ENCODE data around the gene PYCARD.
"Not testable (repeated sequence)": the region's sequence is repeated elsewhere in the genome, so short reads cannot be mapped to it uniquely, and the experiment has no call there.

PYCARD gene

GRCh38 chr16:31195861-31196260, 6.7 kb downstream of the PYCARD start:
- not testable (repeated sequence) for H3K4me2 ChIP-seq (ENCODE audit: low read length, poor library complexity, severe bottlenecking); H4K91ac ChIP-seq (ENCODE audit: low read length); H2BK5ac ChIP-seq (ENCODE audit: low read depth, low read length, poor library complexity, severe bottlenecking); H3K9ac ChIP-seq (ENCODE audit: low read length); H2AFZ ChIP-seq (ENCODE audit: low read depth, low read length); H2AK5ac ChIP-seq (ENCODE audit: low read length, severe bottlenecking); H3K4me3 ChIP-seq (ENCODE audit: insufficient read depth in 1 of 2, low read depth in 1 of 2, low read length in 2 of 2); H3K18ac ChIP-seq (ENCODE audit: low read depth in 1 of 2, low read length in 2 of 2); H3K14ac ChIP-seq (ENCODE audit: low read length in 2 of 2); H3K4ac ChIP-seq (ENCODE audit: low read depth in 1 of 2, low read length in 2 of 2); H3K23ac ChIP-seq (ENCODE audit: low read length in 2 of 2); H3K4me1 ChIP-seq (ENCODE audit: control insufficient read depth, insufficient read depth, low read depth, low read length); H4K8ac ChIP-seq (ENCODE audit: low read length); H3K27ac ChIP-seq (ENCODE audit: low read length, poor library complexity, severe bottlenecking); H2BK120ac ChIP-seq (ENCODE audit: low read depth, low read length); H3K27me3 ChIP-seq (ENCODE audit: control insufficient read depth in 1 of 2, insufficient read depth in 1 of 2, low read length in 2 of 2); DNase-seq; H2BK15ac ChIP-seq (ENCODE audit: low read depth, poor library complexity, severe bottlenecking); H2BK12ac ChIP-seq (ENCODE audit: low read length in 2 of 2); H3K9me3 ChIP-seq (ENCODE audit: control insufficient read depth, low read length)
- peaks cover 20% of the 10 kb centered on the region for H3K79me1 ChIP-seq (replicated peaks; ENCODE audit: low read length, poor library complexity, severe bottlenecking)
- 99% methylated on average over 9 of the region's 11 CpGs for WGBS
- peaks cover 82 to 89% of the 10 kb centered on the region in 2 experiments for H3K36me3 ChIP-seq (ENCODE audit: control insufficient read depth in 1 of 2, insufficient read depth in 2 of 2, low read depth in 1 of 2, low read length in 2 of 2)

GRCh38 chr16:31194898-31195297, 7.7 kb downstream of the PYCARD start:
- H2BK5ac ChIP-seq (ENCODE audit: low read depth, low read length, poor library complexity, severe bottlenecking) = no peak overlapping the region
- peak overlapping the region in 1 of 2 experiments; percentile 3 for H2BK12ac ChIP-seq (ENCODE audit: low read length in 2 of 2)
- H3K4ac ChIP-seq (ENCODE audit: low read depth in 1 of 2, low read length in 2 of 2) = no peak overlapping the region
- H3K23ac ChIP-seq (ENCODE audit: low read length in 2 of 2) = no peak overlapping the region
- no peak overlapping the region for H3K18ac ChIP-seq (ENCODE audit: low read depth in 1 of 2, low read length in 2 of 2)
- no peaks in the 10 kb centered on the region for H3K4me1 ChIP-seq (ENCODE audit: control insufficient read depth, insufficient read depth, low read depth, low read length)
- no peak overlapping the region for H2AK5ac ChIP-seq (ENCODE audit: low read length, severe bottlenecking)
- no peak overlapping the region for H3K4me3 ChIP-seq (ENCODE audit: insufficient read depth in 1 of 2, low read depth in 1 of 2, low read length in 2 of 2)
- H3K27me3 ChIP-seq (ENCODE audit: control insufficient read depth in 1 of 2, insufficient read depth in 1 of 2, low read length in 2 of 2) = no peaks in the 10 kb centered on the region
- H3K36me3 ChIP-seq (ENCODE audit: control insufficient read depth in 1 of 2, insufficient read depth in 2 of 2, low read depth in 1 of 2, low read length in 2 of 2) = peaks cover 84 to 97% of the 10 kb centered on the region in 2 experiments
- WGBS = 95% methylated on average over 7 of the region's 7 CpGs
- DNase-seq = no peak
- no peak overlapping the region for H3K4me2 ChIP-seq (ENCODE audit: low read length, poor library complexity, severe bottlenecking)
- no peak overlapping the region for H2BK120ac ChIP-seq (ENCODE audit: low read depth, low read length)
- H3K27ac ChIP-seq (ENCODE audit: low read length, poor library complexity, severe bottlenecking) = no peak overlapping the region
- H3K9me3 ChIP-seq (ENCODE audit: control insufficient read depth, low read length) = no peaks in the 10 kb centered on the region
- no peak overlapping the region for H4K91ac ChIP-seq (ENCODE audit: low read length)
- H4K8ac ChIP-seq (ENCODE audit: low read length) = no peak overlapping the region
- H3K79me1 ChIP-seq (replicated peaks; ENCODE audit: low read length, poor library complexity, severe bottlenecking) = peaks cover 20% of the 10 kb centered on the region
- H3K14ac ChIP-seq (ENCODE audit: low read length in 2 of 2) = no peak overlapping the region
- no peak overlapping the region for H2AFZ ChIP-seq (ENCODE audit: low read depth, low read length)
- H2BK15ac ChIP-seq (ENCODE audit: low read depth, poor library complexity, severe bottlenecking) = no peak overlapping the region
- H3K9ac ChIP-seq (ENCODE audit: low read length) = no peak overlapping the region

- Histone ChIP-seq H2BK15ac (ENCODE audit: low read depth, poor library complexity, severe bottlenecking) (no peak overlapping the region), H3K9ac (ENCODE audit: low read length) (no peak overlapping the region), H2BK5ac (ENCODE audit: low read depth, low read length, poor library complexity, severe bottlenecking) (no peak overlapping the region), H4K91ac (ENCODE audit: low read length) (no peak overlapping the region), H3K27ac (ENCODE audit: low read length, poor library complexity, severe bottlenecking) (no peak overlapping the region), H3K4me3 (ENCODE audit: insufficient read depth in 1 of 2, low read depth in 1 of 2, low read length in 2 of 2) (no peak overlapping the region), H3K4me1 (ENCODE audit: control insufficient read depth, insufficient read depth, low read depth, low read length) (no peaks in the 10 kb centered on the region), H2AK5ac (ENCODE audit: low read length, severe bottlenecking) (no peak overlapping the region), H2BK12ac (ENCODE audit: low read length in 2 of 2) (no peak overlapping the region), H3K4ac (ENCODE audit: low read depth in 1 of 2, low read length in 2 of 2) (no peak overlapping the region), H3K36me3 (ENCODE audit: control insufficient read depth in 1 of 2, insufficient read depth in 2 of 2, low read depth in 1 of 2, low read length in 2 of 2) (peaks cover 83 to 97% of the 10 kb centered on the region in 2 experiments), H2BK120ac (ENCODE audit: low read depth, low read length) (no peak overlapping the region), H3K27me3 (ENCODE audit: control insufficient read depth in 1 of 2, insufficient read depth in 1 of 2, low read length in 2 of 2) (no peaks in the 10 kb centered on the region), H4K8ac (ENCODE audit: low read length) (no peak overlapping the region), H3K18ac (ENCODE audit: low read depth in 1 of 2, low read length in 2 of 2) (no peak overlapping the region), H3K79me1 (replicated peaks; ENCODE audit: low read length, poor library complexity, severe bottlenecking) (peaks cover 20% of the 10 kb centered on the region), H3K9me3 (ENCODE audit: control insufficient read depth, low read length) (no peaks in the 10 kb centered on the region), H2AFZ (ENCODE audit: low read depth, low read length) (no peak overlapping the region), H3K23ac (ENCODE audit: low read length in 2 of 2) (no peak overlapping the region), H3K4me2 (ENCODE audit: low read length, poor library complexity, severe bottlenecking) (no peak overlapping the region), H3K14ac (ENCODE audit: low read length in 2 of 2) (no peak overlapping the region)
- 100% methylated on average over 1 of the region's 2 CpGs for WGBS
- DNase-seq = no peak
Measured at GRCh38 chr16:31193874-31194273, 8.7 kb downstream of the PYCARD start.

GRCh38 chr16:31192856-31193642, 9.5 kb downstream of the PYCARD start:
- H3K9me3 ChIP-seq (ENCODE audit: control insufficient read depth, low read length) = no peaks in the 10 kb centered on the region
- H3K27ac ChIP-seq (ENCODE audit: low read length, poor library complexity, severe bottlenecking) = no peak overlapping the region
- H2AFZ ChIP-seq (ENCODE audit: low read depth, low read length) = no peak overlapping the region
- H4K91ac ChIP-seq (ENCODE audit: low read length) = no peak overlapping the region
- no peak overlapping the region for H3K4me3 ChIP-seq (ENCODE audit: insufficient read depth in 1 of 2, low read depth in 1 of 2, low read length in 2 of 2)
- H3K18ac ChIP-seq (ENCODE audit: low read depth in 1 of 2, low read length in 2 of 2) = no peak overlapping the region
- H2BK12ac ChIP-seq (ENCODE audit: low read length in 2 of 2) = no peak overlapping the region
- DNase-seq = no peak
- H3K79me1 ChIP-seq (replicated peaks; ENCODE audit: low read length, poor library complexity, severe bottlenecking) = peaks cover 17% of the 10 kb centered on the region
- H3K9ac ChIP-seq (ENCODE audit: low read length) = no peak overlapping the region
- H3K27me3 ChIP-seq (ENCODE audit: control insufficient read depth in 1 of 2, insufficient read depth in 1 of 2, low read length in 2 of 2) = no peaks in the 10 kb centered on the region
- H2AK5ac ChIP-seq (ENCODE audit: low read length, severe bottlenecking) = no peak overlapping the region
- no peaks in the 10 kb centered on the region for H3K4me1 ChIP-seq (ENCODE audit: control insufficient read depth, insufficient read depth, low read depth, low read length)
- H4K8ac ChIP-seq (ENCODE audit: low read length) = no peak overlapping the region
- H2BK15ac ChIP-seq (ENCODE audit: low read depth, poor library complexity, severe bottlenecking) = no peak overlapping the region
- H3K36me3 ChIP-seq (ENCODE audit: control insufficient read depth in 1 of 2, insufficient read depth in 2 of 2, low read depth in 1 of 2, low read length in 2 of 2) = peaks cover 82 to 98% of the 10 kb centered on the region in 2 experiments
- H3K4me2 ChIP-seq (ENCODE audit: low read length, poor library complexity, severe bottlenecking) = no peak overlapping the region
- WGBS = 94% methylated on average over 16 of the region's 16 CpGs
- H3K14ac ChIP-seq (ENCODE audit: low read length in 2 of 2) = no peak overlapping the region
- H3K4ac ChIP-seq (ENCODE audit: low read depth in 1 of 2, low read length in 2 of 2) = no peak overlapping the region
- no peak overlapping the region for H2BK120ac ChIP-seq (ENCODE audit: low read depth, low read length)
- no peak overlapping the region for H2BK5ac ChIP-seq (ENCODE audit: low read depth, low read length, poor library complexity, severe bottlenecking)
- H3K23ac ChIP-seq (ENCODE audit: low read length in 2 of 2) = no peak overlapping the region

All from mesenchymal stem cell (in vitro differentiated cells and primary cell).